Liver (tissue), 9 donors: ENCODE measurements around the gene ASPHD2. TPM values are rescaled to one million over a fixed set of nuclear protein-coding genes. Genes with fewer than 3 reads are reported as not detected.

Source experiments
- DNase-seq: peaks from one replicate; pipeline ENCODE4 v3.0.0-alpha.2; 2017; ENCODE audit warnings: low spot score
- H3K27ac ChIP-seq, 2 donors: one replicate each; pipeline ENCODE4 v1.7.0; 2013; ENCODE audit warnings: inconsistent platforms in 2 of 2, low read length in 2 of 2, control low read depth in 1 of 2, low read depth in 1 of 2, mild to moderate bottlenecking in 1 of 2
- H3K27me3 ChIP-seq, 4 donors: one replicate each; pipeline versions ENCODE4 v1.6.1 to v1.7.0; 2013; ENCODE audit warnings: low read length in 3 of 4, inconsistent platforms in 1 of 4, mild to moderate bottlenecking in 1 of 4, moderate library complexity in 1 of 4; ENCODE audit not compliant: control insufficient read depth in 4 of 4, insufficient read depth in 4 of 4
- H3K36me3 ChIP-seq, 4 donors: one replicate each; pipeline versions ENCODE4 v1.6.1 to v1.7.0; 2013; ENCODE audit warnings: low read length in 3 of 4, mild to moderate bottlenecking in 3 of 4, low read depth in 1 of 4, moderate library complexity in 1 of 4; ENCODE audit not compliant: control insufficient read depth in 4 of 4, insufficient read depth in 3 of 4
- H3K4me1 ChIP-seq, 4 donors: one replicate each; pipeline versions ENCODE4 v1.6.1 to v1.7.0; 2013; ENCODE audit warnings: low read length in 3 of 4, mild to moderate bottlenecking in 3 of 4, moderate library complexity in 1 of 4; ENCODE audit not compliant: control insufficient read depth in 4 of 4, insufficient read depth in 4 of 4
- H3K4me3 ChIP-seq, 3 donors: one replicate each; pipeline versions ENCODE4 v1.6.1 to v1.7.0; 2013; ENCODE audit warnings: low read length in 3 of 3, control low read depth in 1 of 3, low read depth in 1 of 3, mild to moderate bottlenecking in 1 of 3
- H3K9ac ChIP-seq, 2 donors: one replicate each; pipeline ENCODE4 v1.7.0; 2013; ENCODE audit warnings: low read length in 2 of 2, mild to moderate bottlenecking in 2 of 2, moderate library complexity in 2 of 2, control low read depth in 1 of 2, low read depth in 1 of 2
- H3K9me3 ChIP-seq, 4 donors: one replicate each; pipeline versions ENCODE4 v1.6.1 to v1.7.0; 2013; ENCODE audit warnings: low read length in 3 of 4; ENCODE audit not compliant: control insufficient read depth in 4 of 4
- EGR1 ChIP-seq, 2 donors: IDR thresholded peaks; 2 replicates each; pipeline ENCODE4 v1.6.1; 2016 to 2018; ENCODE audit warnings: antibody characterized with exemption in 2 of 2, low read depth in 2 of 2
- FOXA1 ChIP-seq: IDR thresholded peaks from 2 replicates; pipeline ENCODE4 v1.6.1; 2016; ENCODE audit warnings: antibody characterized with exemption
- FOXA2 ChIP-seq: IDR thresholded peaks from 2 replicates; pipeline ENCODE4 v1.6.1; 2016; ENCODE audit warnings: antibody characterized with exemption
- GABPA ChIP-seq, 2 donors: IDR thresholded peaks in 1 of 2; conservative IDR thresholded peaks in 1 of 2; 2 replicates each; pipeline ENCODE4 v1.6.1; 2016; ENCODE audit warnings: antibody characterized with exemption in 2 of 2, mild to moderate bottlenecking in 1 of 2, moderate library complexity in 1 of 2
- HNF4A ChIP-seq, 2 donors: conservative IDR thresholded peaks; 2 replicates each; pipeline ENCODE4 v1.6.1; 2016; ENCODE audit warnings: antibody characterized with exemption in 2 of 2, mild to moderate bottlenecking in 2 of 2
- HNF4G ChIP-seq: IDR thresholded peaks from 2 replicates; pipeline ENCODE4 v1.6.1; 2016; ENCODE audit warnings: antibody characterized with exemption
- JUND ChIP-seq, 2 donors: IDR thresholded peaks; 2 replicates each; pipeline ENCODE4 v1.6.1; 2016; ENCODE audit warnings: antibody characterized with exemption in 2 of 2
- NR2F2 ChIP-seq: IDR thresholded peaks from 2 replicates; pipeline ENCODE4 v1.6.1; 2016; ENCODE audit warnings: antibody characterized with exemption
- RAD21 ChIP-seq, 2 donors: IDR thresholded peaks; 2 replicates each; pipeline ENCODE4 v1.6.1; 2016; ENCODE audit warnings: antibody characterized with exemption in 2 of 2, mild to moderate bottlenecking in 2 of 2
- RXRA ChIP-seq, 2 donors: IDR thresholded peaks; 2 replicates each; pipeline ENCODE4 v1.6.1; 2017 to 2018; ENCODE audit warnings: antibody characterized with exemption in 2 of 2, mild to moderate bottlenecking in 1 of 2
- SP1 ChIP-seq: IDR thresholded peaks from 2 replicates; pipeline ENCODE4 v1.6.1; 2018; ENCODE audit warnings: antibody characterized with exemption, mild to moderate bottlenecking
- TAF1 ChIP-seq: conservative IDR thresholded peaks from 2 replicates; pipeline ENCODE4 v1.6.1; 2016; ENCODE audit warnings: antibody characterized with exemption, mild to moderate bottlenecking
- YY1 ChIP-seq: IDR thresholded peaks from 2 replicates; pipeline ENCODE4 v1.6.1; 2016; ENCODE audit warnings: antibody characterized with exemption, mild to moderate bottlenecking
- WGBS: extraction: QIAGEN DNeasy Blood & Tissue Kit; methylation state at CpG from one replicate; pipeline ENCODE4 v1.1.7; 2013; 5-methylcytosine and 5-hydroxymethylcytosine counted together
- polyA plus RNA-seq, 2 donors: library from polyadenylated mRNA; stranded (reverse) in 1 of 2; unstranded in 1 of 2; fragments of 200-250 nt in 1 of 2; fragments of >200 nt in 1 of 2; fragmentation: Nextera tagmentation in 1 of 2; extraction: Ambion mirVana in 1 of 2; gene quantifications; one replicate each; pipeline versions ENCODE4 v1.2.1 to v1.2.3, GENCODE V29; 2013 to 2015
- total RNA-seq, 2 donors: library from RNA; depleted of rRNA; stranded (reverse); fragments of >200 nt; gene quantifications; one replicate each; pipeline ENCODE4 v1.2.3, GENCODE V29; 2014
- TF ChIP-seq, protein P1 (sequence below): IDR thresholded peaks from 2 replicates; pipeline ENCODE4 v1.6.1; 2016; ENCODE audit warnings: antibody characterized with exemption
- TF ChIP-seq, protein P2 (sequence below): IDR thresholded peaks from 2 replicates; pipeline ENCODE4 v1.6.1; 2016; ENCODE audit warnings: antibody characterized with exemption
- TF ChIP-seq, protein P3 (sequence below): fragments of 150-350 bp; IDR thresholded peaks from 2 replicates; pipeline ENCODE4 v1.5.1; 2017; ENCODE audit warnings: improper control_type of control experiment, low read depth, low read length; ENCODE audit not compliant: missing input control
- TF ChIP-seq, protein P4 (sequence below): IDR thresholded peaks from 2 replicates; pipeline ENCODE4 v1.6.1; 2016; ENCODE audit warnings: antibody characterized with exemption
- TF ChIP-seq, protein P5 (sequence below): IDR thresholded peaks from 2 replicates; pipeline ENCODE4 v1.6.1; 2016; ENCODE audit warnings: antibody characterized with exemption, mild to moderate bottlenecking
- donor health status: healthy.
- donor health status: healthy.
- donor health status: healthy.
- donor health status: healthy.
- donor health status: healthy.

Gene ASPHD2
- total and polyA plus RNA-seq, 4 donors, result 0.12 to 0.47 (median 0.18) TPM

DNA sequence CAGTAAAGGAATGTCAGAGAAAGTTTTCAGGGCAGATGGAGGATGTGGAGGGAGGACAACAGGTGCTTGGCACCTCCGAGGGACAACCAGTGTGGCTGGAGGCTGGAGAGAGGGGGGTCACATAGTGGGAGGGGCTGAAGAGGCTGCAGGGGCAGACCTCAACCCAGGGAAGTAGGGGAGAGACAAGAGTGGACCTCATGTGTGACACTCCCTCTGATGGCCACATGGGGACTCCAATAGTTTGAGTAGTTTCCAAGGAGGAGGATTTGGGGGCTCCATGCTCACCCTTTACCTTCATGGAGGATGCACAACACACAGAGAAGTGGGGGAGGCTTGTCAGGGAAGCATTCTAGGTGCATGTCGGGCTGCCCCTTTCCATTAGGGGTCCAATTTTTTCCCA is 35.1 kb upstream of the ASPHD2 start:
- Histone ChIP-seq H3K36me3 (no peaks in the 10 kb centered on the region), H3K4me1 (no peaks in the 10 kb centered on the region), H3K4me3 (no peak overlapping the region), H3K27ac (no peak overlapping the region), H3K27me3 (no peaks in the 10 kb centered on the region), H3K9ac (no peak overlapping the region), H3K9me3 (no peaks in the 10 kb centered on the region)
- no peak for DNase-seq
- 50% methylated on average over 2 of the region's 2 CpGs for WGBS
- no peak for TF ChIP-seq EGR1 (IDR thresholded peaks at IDR 0.05; ENCODE audit: low read depth in 2 of 2)
- TF ChIP-seq, protein P1, sequence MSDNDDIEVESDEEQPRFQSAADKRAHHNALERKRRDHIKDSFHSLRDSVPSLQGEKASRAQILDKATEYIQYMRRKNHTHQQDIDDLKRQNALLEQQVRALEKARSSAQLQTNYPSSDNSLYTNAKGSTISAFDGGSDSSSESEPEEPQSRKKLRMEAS, result no peak
- no peak for TF ChIP-seq NR2F2
- TF ChIP-seq HNF4G, result no peak

DNA sequence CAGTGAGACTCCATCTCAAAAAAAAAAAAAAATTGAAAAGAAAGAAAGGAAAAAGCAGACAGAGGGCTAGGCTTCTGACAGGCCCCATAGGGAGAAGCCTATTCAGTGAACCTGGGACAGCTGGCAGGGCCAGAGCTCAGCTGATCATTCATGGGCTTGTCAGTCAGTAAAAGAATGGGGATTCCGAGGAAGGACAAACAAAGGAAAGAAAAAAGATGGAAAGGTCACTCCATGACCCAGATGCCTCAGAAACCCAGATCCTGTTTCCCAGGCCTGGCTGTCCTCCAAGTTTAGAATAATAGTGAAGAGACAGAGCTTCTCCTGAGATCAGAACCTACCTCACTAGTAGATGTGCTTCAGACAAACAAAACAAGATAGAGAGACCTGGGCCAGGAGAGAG is 34.3 kb upstream of the ASPHD2 start:
- no peak overlapping the region for H3K4me3 ChIP-seq
- no peaks in the 10 kb centered on the region for H3K4me1 ChIP-seq
- no peak overlapping the region for H3K9ac ChIP-seq
- no peaks in the 10 kb centered on the region for H3K27me3 ChIP-seq
- TF ChIP-seq GABPA (IDR thresholded peaks at IDR 0.05 in 1 of 2, conservative IDR thresholded peaks at IDR 0.05 in 1 of 2) (no peak), JUND (IDR thresholded peaks at IDR 0.05) (no peak), FOXA2 (no peak), SP1 (no peak), TAF1 (no peak), RXRA (IDR thresholded peaks at IDR 0.05) (no peak), EGR1 (IDR thresholded peaks at IDR 0.05; ENCODE audit: low read depth in 2 of 2) (no peak), RAD21 (IDR thresholded peaks at IDR 0.05) (no peak), HNF4A (conservative IDR thresholded peaks at IDR 0.05) (no peak), NR2F2 (no peak), YY1 (no peak), FOXA1 (no peak)
- TF ChIP-seq, protein P1, result no peak
- TF ChIP-seq, protein P2, sequence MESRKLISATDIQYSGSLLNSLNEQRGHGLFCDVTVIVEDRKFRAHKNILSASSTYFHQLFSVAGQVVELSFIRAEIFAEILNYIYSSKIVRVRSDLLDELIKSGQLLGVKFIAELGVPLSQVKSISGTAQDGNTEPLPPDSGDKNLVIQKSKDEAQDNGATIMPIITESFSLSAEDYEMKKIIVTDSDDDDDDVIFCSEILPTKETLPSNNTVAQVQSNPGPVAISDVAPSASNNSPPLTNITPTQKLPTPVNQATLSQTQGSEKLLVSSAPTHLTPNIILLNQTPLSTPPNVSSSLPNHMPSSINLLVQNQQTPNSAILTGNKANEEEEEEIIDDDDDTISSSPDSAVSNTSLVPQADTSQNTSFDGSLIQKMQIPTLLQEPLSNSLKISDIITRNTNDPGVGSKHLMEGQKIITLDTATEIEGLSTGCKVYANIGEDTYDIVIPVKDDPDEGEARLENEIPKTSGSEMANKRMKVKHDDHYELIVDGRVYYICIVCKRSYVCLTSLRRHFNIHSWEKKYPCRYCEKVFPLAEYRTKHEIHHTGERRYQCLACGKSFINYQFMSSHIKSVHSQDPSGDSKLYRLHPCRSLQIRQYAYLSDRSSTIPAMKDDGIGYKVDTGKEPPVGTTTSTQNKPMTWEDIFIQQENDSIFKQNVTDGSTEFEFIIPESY, result no peak
- no peak for DNase-seq
- H3K36me3 ChIP-seq, result no peaks in the 10 kb centered on the region
- 12% methylated on average over 1 of the region's 1 CpG for WGBS
- H3K9me3 ChIP-seq, result no peaks in the 10 kb centered on the region
- no peak overlapping the region for H3K27ac ChIP-seq

DNA sequence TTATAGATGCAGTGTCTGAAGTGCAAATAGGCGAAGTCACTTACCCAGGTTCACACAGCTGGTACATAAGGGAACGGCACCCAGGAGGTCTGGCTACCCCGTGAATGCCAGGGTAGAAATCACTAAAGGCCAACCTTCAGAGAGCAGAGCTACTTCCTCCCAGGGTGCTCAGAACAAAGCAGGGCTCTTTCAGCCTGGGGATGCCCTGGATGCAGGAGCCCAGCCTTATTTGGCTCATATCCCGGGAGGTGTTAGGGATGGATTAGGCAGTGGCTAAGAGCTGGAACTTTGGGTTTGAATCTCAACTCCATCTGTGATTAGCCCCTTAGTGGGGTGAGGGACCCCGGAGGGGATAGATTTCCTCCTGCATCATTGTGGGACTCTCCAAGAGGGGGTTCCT is 33.1 kb upstream of the ASPHD2 start:
- no peaks in the 10 kb centered on the region for H3K9me3 ChIP-seq
- 58% methylated on average over 5 of the region's 5 CpGs for WGBS
- no peak overlapping the region for H3K27ac ChIP-seq
- no peaks in the 10 kb centered on the region for H3K4me1 ChIP-seq
- no peaks in the 10 kb centered on the region for H3K27me3 ChIP-seq
- H3K9ac ChIP-seq, result no peak overlapping the region
- H3K36me3 ChIP-seq, result no peaks in the 10 kb centered on the region
- DNase-seq, result no peak
- H3K4me3 ChIP-seq, result no peak overlapping the region
- TF ChIP-seq HNF4A (conservative IDR thresholded peaks at IDR 0.05), result no peak
- TF ChIP-seq, protein P2, result no peak
- no peak for TF ChIP-seq FOXA2
- TF ChIP-seq, protein P3, sequence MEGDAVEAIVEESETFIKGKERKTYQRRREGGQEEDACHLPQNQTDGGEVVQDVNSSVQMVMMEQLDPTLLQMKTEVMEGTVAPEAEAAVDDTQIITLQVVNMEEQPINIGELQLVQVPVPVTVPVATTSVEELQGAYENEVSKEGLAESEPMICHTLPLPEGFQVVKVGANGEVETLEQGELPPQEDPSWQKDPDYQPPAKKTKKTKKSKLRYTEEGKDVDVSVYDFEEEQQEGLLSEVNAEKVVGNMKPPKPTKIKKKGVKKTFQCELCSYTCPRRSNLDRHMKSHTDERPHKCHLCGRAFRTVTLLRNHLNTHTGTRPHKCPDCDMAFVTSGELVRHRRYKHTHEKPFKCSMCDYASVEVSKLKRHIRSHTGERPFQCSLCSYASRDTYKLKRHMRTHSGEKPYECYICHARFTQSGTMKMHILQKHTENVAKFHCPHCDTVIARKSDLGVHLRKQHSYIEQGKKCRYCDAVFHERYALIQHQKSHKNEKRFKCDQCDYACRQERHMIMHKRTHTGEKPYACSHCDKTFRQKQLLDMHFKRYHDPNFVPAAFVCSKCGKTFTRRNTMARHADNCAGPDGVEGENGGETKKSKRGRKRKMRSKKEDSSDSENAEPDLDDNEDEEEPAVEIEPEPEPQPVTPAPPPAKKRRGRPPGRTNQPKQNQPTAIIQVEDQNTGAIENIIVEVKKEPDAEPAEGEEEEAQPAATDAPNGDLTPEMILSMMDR, result no peak
- no peak for TF ChIP-seq RAD21 (IDR thresholded peaks at IDR 0.05)
- TF ChIP-seq GABPA (IDR thresholded peaks at IDR 0.05 in 1 of 2, conservative IDR thresholded peaks at IDR 0.05 in 1 of 2), result no peak
- TF ChIP-seq, protein P4, sequence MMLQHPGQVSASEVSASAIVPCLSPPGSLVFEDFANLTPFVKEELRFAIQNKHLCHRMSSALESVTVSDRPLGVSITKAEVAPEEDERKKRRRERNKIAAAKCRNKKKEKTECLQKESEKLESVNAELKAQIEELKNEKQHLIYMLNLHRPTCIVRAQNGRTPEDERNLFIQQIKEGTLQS, result no peak
- TF ChIP-seq SP1, result no peak
- no peak for TF ChIP-seq FOXA1
- TF ChIP-seq, protein P5, sequence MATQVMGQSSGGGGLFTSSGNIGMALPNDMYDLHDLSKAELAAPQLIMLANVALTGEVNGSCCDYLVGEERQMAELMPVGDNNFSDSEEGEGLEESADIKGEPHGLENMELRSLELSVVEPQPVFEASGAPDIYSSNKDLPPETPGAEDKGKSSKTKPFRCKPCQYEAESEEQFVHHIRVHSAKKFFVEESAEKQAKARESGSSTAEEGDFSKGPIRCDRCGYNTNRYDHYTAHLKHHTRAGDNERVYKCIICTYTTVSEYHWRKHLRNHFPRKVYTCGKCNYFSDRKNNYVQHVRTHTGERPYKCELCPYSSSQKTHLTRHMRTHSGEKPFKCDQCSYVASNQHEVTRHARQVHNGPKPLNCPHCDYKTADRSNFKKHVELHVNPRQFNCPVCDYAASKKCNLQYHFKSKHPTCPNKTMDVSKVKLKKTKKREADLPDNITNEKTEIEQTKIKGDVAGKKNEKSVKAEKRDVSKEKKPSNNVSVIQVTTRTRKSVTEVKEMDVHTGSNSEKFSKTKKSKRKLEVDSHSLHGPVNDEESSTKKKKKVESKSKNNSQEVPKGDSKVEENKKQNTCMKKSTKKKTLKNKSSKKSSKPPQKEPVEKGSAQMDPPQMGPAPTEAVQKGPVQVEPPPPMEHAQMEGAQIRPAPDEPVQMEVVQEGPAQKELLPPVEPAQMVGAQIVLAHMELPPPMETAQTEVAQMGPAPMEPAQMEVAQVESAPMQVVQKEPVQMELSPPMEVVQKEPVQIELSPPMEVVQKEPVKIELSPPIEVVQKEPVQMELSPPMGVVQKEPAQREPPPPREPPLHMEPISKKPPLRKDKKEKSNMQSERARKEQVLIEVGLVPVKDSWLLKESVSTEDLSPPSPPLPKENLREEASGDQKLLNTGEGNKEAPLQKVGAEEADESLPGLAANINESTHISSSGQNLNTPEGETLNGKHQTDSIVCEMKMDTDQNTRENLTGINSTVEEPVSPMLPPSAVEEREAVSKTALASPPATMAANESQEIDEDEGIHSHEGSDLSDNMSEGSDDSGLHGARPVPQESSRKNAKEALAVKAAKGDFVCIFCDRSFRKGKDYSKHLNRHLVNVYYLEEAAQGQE, result no peak
- TF ChIP-seq EGR1 (IDR thresholded peaks at IDR 0.05; ENCODE audit: low read depth in 2 of 2), result no peak
- no peak for TF ChIP-seq YY1
